HUES48 (cell line): ENCODE results near the gene CEP192.

Source experiments
- H3K27ac ChIP-seq: one replicate; pipeline ENCODE4 v1.7.0; 2013; ENCODE audit warnings: low read depth, low read length, inconsistent platforms
- H3K27me3 ChIP-seq: 2 replicates; pipeline ENCODE4 v1.6.1; 2013; ENCODE audit warnings: mild to moderate bottlenecking, low read length; ENCODE audit not compliant: control insufficient read depth, insufficient read depth
- H3K36me3 ChIP-seq: 2 replicates; pipeline ENCODE4 v1.6.1; 2013; ENCODE audit warnings: low read length; ENCODE audit not compliant: control insufficient read depth, insufficient read depth
- H3K4me1 ChIP-seq: 2 replicates; pipeline ENCODE4 v1.6.1; 2013; ENCODE audit warnings: mild to moderate bottlenecking, low read length; ENCODE audit not compliant: control insufficient read depth, insufficient read depth
- H3K4me3 ChIP-seq: 2 replicates; pipeline ENCODE4 v1.5.1; 2013; ENCODE audit warnings: mild to moderate bottlenecking, low read depth, low read length
- H3K9ac ChIP-seq: 2 replicates; pipeline ENCODE4 v1.6.1; 2013; ENCODE audit warnings: mild to moderate bottlenecking, low read depth, low read length, moderate library complexity
- H3K9me3 ChIP-seq: 2 replicates; pipeline ENCODE4 v1.6.1; 2013; ENCODE audit warnings: low read length; ENCODE audit not compliant: control insufficient read depth, insufficient read depth

The CEP192 gene

GRCh38 chr18:13014232-13014631 lies 23.1 kb downstream of the CEP192 start:
- Histone ChIP-seq H3K9ac (no peak overlapping the region), H3K9me3 (no peaks in the 10 kb centered on the region), H3K4me3 (no peak overlapping the region), H3K36me3 (peaks cover 91% of the 10 kb centered on the region), H3K27ac (no peak overlapping the region), H3K27me3 (no peaks in the 10 kb centered on the region), H3K4me1 (no peaks in the 10 kb centered on the region)

GRCh38 chr18:13014818-13015217 lies 23.7 kb downstream of the CEP192 start:
- Histone ChIP-seq H3K27me3 (no peaks in the 10 kb centered on the region), H3K27ac (no peak overlapping the region), H3K9me3 (no peaks in the 10 kb centered on the region), H3K4me1 (no peaks in the 10 kb centered on the region), H3K9ac (no peak overlapping the region), H3K36me3 (peaks cover 90% of the 10 kb centered on the region), H3K4me3 (no peak overlapping the region)

GRCh38 chr18:13017247-13017875 lies 26.2 kb downstream of the CEP192 start:
- H3K9ac ChIP-seq = no peak overlapping the region
- no peak overlapping the region for H3K4me3 ChIP-seq
- no peaks in the 10 kb centered on the region for H3K27me3 ChIP-seq
- no peaks in the 10 kb centered on the region for H3K4me1 ChIP-seq
- no peaks in the 10 kb centered on the region for H3K9me3 ChIP-seq
- H3K27ac ChIP-seq = no peak overlapping the region
- H3K36me3 ChIP-seq = peaks cover 92% of the 10 kb centered on the region

GRCh38 chr18:13018374-13018773 lies 27.2 kb downstream of the CEP192 start:
- H3K27ac ChIP-seq = no peak overlapping the region

GRCh38 chr18:13019301-13019700 lies 28.1 kb downstream of the CEP192 start:
- Histone ChIP-seq H3K4me3 (no peak overlapping the region), H3K36me3 (peaks cover 73% of the 10 kb centered on the region), H3K9ac (no peak overlapping the region), H3K9me3 (no peaks in the 10 kb centered on the region), H3K27me3 (no peaks in the 10 kb centered on the region), H3K4me1 (no peaks in the 10 kb centered on the region), H3K27ac (no peak overlapping the region)

More at GRCh38 chr18:13018374-13018773, 27.2 kb downstream of the CEP192 start:
- no peaks in the 10 kb centered on the region for H3K9me3 ChIP-seq
- no peak overlapping the region for H3K9ac ChIP-seq
- no peaks in the 10 kb centered on the region for H3K27me3 ChIP-seq
- H3K4me1 ChIP-seq = no peaks in the 10 kb centered on the region
- peaks cover 82% of the 10 kb centered on the region for H3K36me3 ChIP-seq
- no peak overlapping the region for H3K4me3 ChIP-seq

GRCh38 chr18:13022644-13023043 lies 31.5 kb downstream of the CEP192 start:
- Histone ChIP-seq H3K4me1 (no peaks in the 10 kb centered on the region), H3K27ac (no peak overlapping the region), H3K9me3 (no peaks in the 10 kb centered on the region), H3K4me3 (no peak overlapping the region), H3K27me3 (no peaks in the 10 kb centered on the region), H3K36me3 (peaks cover 63% of the 10 kb centered on the region), H3K9ac (no peak overlapping the region)

- Histone ChIP-seq H3K36me3 (peaks cover 58% of the 10 kb centered on the region), H3K27me3 (no peaks in the 10 kb centered on the region), H3K4me3 (no peak overlapping the region), H3K9me3 (no peaks in the 10 kb centered on the region), H3K9ac (no peak overlapping the region), H3K27ac (no peak overlapping the region), H3K4me1 (no peaks in the 10 kb centered on the region)
Measured at GRCh38 chr18:13025233-13025632, 34.1 kb downstream of the CEP192 start.

GRCh38 chr18:13026583-13027270 lies 35.6 kb downstream of the CEP192 start:
- peaks cover 59% of the 10 kb centered on the region for H3K36me3 ChIP-seq
- no peaks in the 10 kb centered on the region for H3K27me3 ChIP-seq
- no peak overlapping the region for H3K4me3 ChIP-seq
- H3K4me1 ChIP-seq = no peaks in the 10 kb centered on the region
- H3K9ac ChIP-seq = no peak overlapping the region
- H3K9me3 ChIP-seq = no peaks in the 10 kb centered on the region
- no peak overlapping the region for H3K27ac ChIP-seq

GRCh38 chr18:13028869-13029268 lies 37.7 kb downstream of the CEP192 start:
- Histone ChIP-seq H3K36me3 (peaks cover 74% of the 10 kb centered on the region), H3K27ac (no peak overlapping the region), H3K4me3 (no peak overlapping the region), H3K27me3 (no peaks in the 10 kb centered on the region), H3K9me3 (no peaks in the 10 kb centered on the region), H3K4me1 (no peaks in the 10 kb centered on the region), H3K9ac (no peak overlapping the region)

GRCh38 chr18:13032173-13032572 lies 41.0 kb downstream of the CEP192 start:
- Histone ChIP-seq H3K36me3 (peaks cover 66% of the 10 kb centered on the region), H3K27me3 (no peaks in the 10 kb centered on the region), H3K4me3 (no peak overlapping the region), H3K4me1 (no peaks in the 10 kb centered on the region), H3K9ac (no peak overlapping the region), H3K9me3 (no peaks in the 10 kb centered on the region), H3K27ac (no peak overlapping the region)

GRCh38 chr18:13035249-13035914 lies 44.2 kb downstream of the CEP192 start:
- no peaks in the 10 kb centered on the region for H3K27me3 ChIP-seq
- no peak overlapping the region for H3K27ac ChIP-seq
- H3K4me1 ChIP-seq = no peaks in the 10 kb centered on the region
- H3K4me3 ChIP-seq = no peak overlapping the region
- no peaks in the 10 kb centered on the region for H3K9me3 ChIP-seq
- no peak overlapping the region for H3K9ac ChIP-seq
- H3K36me3 ChIP-seq = peaks cover 56% of the 10 kb centered on the region
